Activated CD4-positive, alpha-beta memory T cell treated with anti-CD3 and anti-CD28 coated beads for 36 hours (primary cell): Measurements from ENCODE around the gene SPTBN5. TPM values are rescaled to one million over a fixed set of nuclear protein-coding genes. Genes with fewer than 3 reads are reported as not detected.

ENCODE experiments used
- CTCF ChIA-PET: fragments of 350-600 bp; sonication (Branson Sonifier 250); formaldehyde crosslinking; loops from one replicate; lab custom pipeline; 2021; ENCODE audit warnings: antibody characterized with exemption, inconsistent platforms; lab: Charles Lee
- POLR2A ChIA-PET: fragments of 350-600 bp; sonication (Branson Sonifier 250); formaldehyde crosslinking; loops from one replicate; lab custom pipeline; 2021; ENCODE audit warnings: antibody characterized with exemption; lab: Charles Lee
- DNase-seq: peaks from one replicate; pipeline ENCODE4 v3.0.0-alpha.2; 2020
- H3K27ac Mint-ChIP-seq: one replicate; pipeline ENCODE4 v1.8.0; 2021; ENCODE audit warnings: mixed read lengths
- H3K27me3 Mint-ChIP-seq: one replicate; pipeline ENCODE4 v1.8.0; 2021; ENCODE audit warnings: mixed read lengths
- H3K36me3 Mint-ChIP-seq: one replicate; pipeline ENCODE4 v1.8.0; 2021; ENCODE audit warnings: mixed read lengths
- H3K4me1 Mint-ChIP-seq: one replicate; pipeline ENCODE4 v1.8.0; 2021; ENCODE audit warnings: low read depth, mixed read lengths
- H3K4me3 Mint-ChIP-seq: one replicate; pipeline ENCODE4 v1.8.0; 2021; ENCODE audit warnings: mild to moderate bottlenecking, mixed read lengths
- H3K9me3 Mint-ChIP-seq: one replicate; pipeline ENCODE4 v1.8.0; 2021; ENCODE audit warnings: mixed read lengths
- intact Hi-C: fragments of 100-400 bp; cut with micrococcal nuclease; formaldehyde crosslinking; loops from one replicate; pipeline ENCODE4 v1.15.1; 2023
- total RNA-seq, 2 experiments: library from RNA; stranded (reverse); gene quantifications; one replicate each; pipeline ENCODE4 v1.2.3, GENCODE V29; 2021

The SPTBN5 gene
- total RNA-seq, 2 experiments from 2014 or later: 0.88 to 1.6 TPM

- DNase-seq: peak; percentile 87
- Mint-ChIP-seq H3K4me1 (peaks cover 71% of the 10 kb centered on the region), H3K27ac (peak overlapping the region; percentile 98), H3K4me3 (peak overlapping the region; percentile 46), H3K36me3 (peaks cover 16% of the 10 kb centered on the region), H3K9me3 (no peaks in the 10 kb centered on the region), H3K27me3 (no peaks in the 10 kb centered on the region)
- ChIA-PET CTCF (interaction anchor here (3.0 to 4.3 kb wide), 2 partner anchors 37 to 161 kb away, joined by 29 to 38 read pairs; partner anchors contain the start of genes EHD4 and MAPKBP1), POLR2A (interaction anchor here (1.0 to 6.2 kb wide), 3 partner anchors 37 to 173 kb away, joined by 3 to 131 read pairs (median 4); partner anchors contain the start of gene EHD4)
- intact Hi-C loops: loop anchor here (1.0 to 10.0 kb wide), 2 partner anchors 245 to 340 kb away; partner anchors contain the start of genes GANC and TMEM87A
Measured at GRCh38 chr15:41934843-41935242, 41.0 kb upstream of the SPTBN5 start.

- intact Hi-C loops: loop anchor here (10.0 kb wide), 1 partner anchor 341 kb away; the partner anchor contains the start of genes GANC and TMEM87A
- H3K9me3 Mint-ChIP-seq: no peaks in the 10 kb centered on the region
- CTCF ChIA-PET: interaction anchor here (1.1 kb wide), 1 partner anchor 160 kb away, joined by 3 read pairs; the partner anchor contains the start of gene MAPKBP1
- H3K4me1 Mint-ChIP-seq: peaks cover 78% of the 10 kb centered on the region
- H3K4me3 Mint-ChIP-seq: no peak overlapping the region
- H3K27ac Mint-ChIP-seq: peak overlapping the region; percentile 98
- peaks cover 16% of the 10 kb centered on the region for H3K36me3 Mint-ChIP-seq
- POLR2A ChIA-PET: interaction anchor here (6.2 kb wide), 1 partner anchor 38 kb away, joined by 131 read pairs; the partner anchor contains the start of gene EHD4
- H3K27me3 Mint-ChIP-seq: no peaks in the 10 kb centered on the region
- peak; percentile 45 for DNase-seq
Measured at GRCh38 chr15:41933771-41934170, 39.9 kb upstream of the SPTBN5 start.

- CTCF ChIA-PET: interaction anchor here (0.9 to 1.1 kb wide), 2 partner anchors 37 to 159 kb away, joined by 3 to 4 read pairs; partner anchors contain the start of gene MAPKBP1
- Mint-ChIP-seq H3K27ac (peak overlapping the region; percentile 98), H3K9me3 (no peaks in the 10 kb centered on the region), H3K27me3 (no peaks in the 10 kb centered on the region), H3K36me3 (peaks cover 14% of the 10 kb centered on the region), H3K4me3 (no peak overlapping the region), H3K4me1 (peaks cover 75% of the 10 kb centered on the region)
- intact Hi-C loops: loop anchor here (10.0 kb wide), 1 partner anchor 341 kb away; the partner anchor contains the start of genes GANC and TMEM87A
- DNase-seq: no peak
- POLR2A ChIA-PET: interaction anchor here (6.2 kb wide), 1 partner anchor 38 kb away, joined by 131 read pairs; the partner anchor contains the start of gene EHD4
Measured at GRCh38 chr15:41933326-41933725, 39.5 kb upstream of the SPTBN5 start.

GRCh38 chr15:41932511-41933289, 38.8 kb upstream of the SPTBN5 start:
- POLR2A ChIA-PET: interaction anchor here (6.2 kb wide), 1 partner anchor 39 kb away, joined by 131 read pairs; the partner anchor contains the start of gene EHD4
- CTCF ChIA-PET: interaction anchor here (0.9 kb wide), 1 partner anchor 37 kb away, joined by 4 read pairs; no protein-coding TSS in a partner anchor
- Mint-ChIP-seq H3K4me3 (no peak overlapping the region), H3K4me1 (peaks cover 72% of the 10 kb centered on the region), H3K27ac (peak overlapping the region; percentile 98), H3K9me3 (no peaks in the 10 kb centered on the region), H3K27me3 (no peaks in the 10 kb centered on the region), H3K36me3 (peaks cover 13% of the 10 kb centered on the region)
- intact Hi-C loops: loop anchor here (10.0 kb wide), 1 partner anchor 342 kb away; the partner anchor contains the start of genes GANC and TMEM87A
- no peak for DNase-seq

GRCh38 chr15:41932101-41932500, 38.2 kb upstream of the SPTBN5 start:
- ChIA-PET POLR2A (no interaction called here), CTCF (no interaction called here)
- no peak overlapping the region for H3K27ac Mint-ChIP-seq
- peaks cover 13% of the 10 kb centered on the region for H3K36me3 Mint-ChIP-seq
- no peak overlapping the region for H3K4me3 Mint-ChIP-seq
- no peak for DNase-seq
- no peaks in the 10 kb centered on the region for H3K9me3 Mint-ChIP-seq
- intact Hi-C loops: loop anchor here (10.0 kb wide), 1 partner anchor 343 kb away; the partner anchor contains the start of genes GANC and TMEM87A
- no peaks in the 10 kb centered on the region for H3K27me3 Mint-ChIP-seq
- H3K4me1 Mint-ChIP-seq: peaks cover 70% of the 10 kb centered on the region

- Mint-ChIP-seq H3K9me3 (no peaks in the 10 kb centered on the region), H3K27ac (no peak overlapping the region), H3K4me3 (no peak overlapping the region), H3K27me3 (no peaks in the 10 kb centered on the region), H3K4me1 (peaks cover 68% of the 10 kb centered on the region), H3K36me3 (peaks cover 17% of the 10 kb centered on the region)
- CTCF ChIA-PET: interaction anchor here (0.6 kb wide), 1 partner anchor 18 kb away, joined by 3 read pairs; no protein-coding TSS in a partner anchor
- intact Hi-C loops: loop anchor here (10.0 kb wide), 1 partner anchor 344 kb away; the partner anchor contains the start of genes GANC and TMEM87A
- DNase-seq: no peak
- POLR2A ChIA-PET: no interaction called here
Measured at GRCh38 chr15:41930867-41931222, 37.0 kb upstream of the SPTBN5 start.

- Mint-ChIP-seq H3K36me3 (peaks cover 14% of the 10 kb centered on the region), H3K4me1 (peaks cover 63% of the 10 kb centered on the region), H3K27me3 (no peaks in the 10 kb centered on the region), H3K9me3 (no peaks in the 10 kb centered on the region), H3K4me3 (no peak overlapping the region), H3K27ac (no peak overlapping the region)
- ChIA-PET POLR2A (no interaction called here), CTCF (interaction anchor here (1.1 kb wide), 2 partner anchors 39 to 42 kb away, joined by 3 to 7 read pairs; partner anchors contain the start of gene EHD4)
- DNase-seq: no peak
- intact Hi-C loops: loop anchor here (10.0 kb wide), 1 partner anchor 344 kb away; the partner anchor contains the start of genes GANC and TMEM87A
Measured at GRCh38 chr15:41930221-41930866, 36.5 kb upstream of the SPTBN5 start.

GRCh38 chr15:41928637-41929620, 35.1 kb upstream of the SPTBN5 start:
- Mint-ChIP-seq H3K27me3 (no peaks in the 10 kb centered on the region), H3K36me3 (peaks cover 18% of the 10 kb centered on the region), H3K4me3 (no peak overlapping the region), H3K4me1 (peaks cover 50% of the 10 kb centered on the region), H3K27ac (peak overlapping the region; percentile 33), H3K9me3 (no peaks in the 10 kb centered on the region)
- ChIA-PET POLR2A (no interaction called here), CTCF (interaction anchor here (0.6 to 1.2 kb wide), 4 partner anchors 24 to 41 kb away, joined by 3 to 7 read pairs (median 4); no protein-coding TSS in a partner anchor)
- peak; percentile 21 for DNase-seq
- intact Hi-C loops: no loop called here

- peaks cover 43% of the 10 kb centered on the region for H3K4me1 Mint-ChIP-seq
- CTCF ChIA-PET: interaction anchor here (1.1 to 1.2 kb wide), 2 partner anchors 23 to 33 kb away, joined by 4 read pairs; no protein-coding TSS in a partner anchor
- no peak for DNase-seq
- H3K27ac Mint-ChIP-seq: no peak overlapping the region
- intact Hi-C loops: no loop called here
- H3K9me3 Mint-ChIP-seq: no peaks in the 10 kb centered on the region
- no peak overlapping the region for H3K4me3 Mint-ChIP-seq
- POLR2A ChIA-PET: no interaction called here
- H3K36me3 Mint-ChIP-seq: peaks cover 17% of the 10 kb centered on the region
- H3K27me3 Mint-ChIP-seq: no peaks in the 10 kb centered on the region
Measured at GRCh38 chr15:41928100-41928499, 34.2 kb upstream of the SPTBN5 start.

- DNase-seq: no peak
- peaks cover 39% of the 10 kb centered on the region for H3K4me1 Mint-ChIP-seq
- ChIA-PET POLR2A (no interaction called here), CTCF (interaction anchor here (1.1 to 1.2 kb wide), 2 partner anchors 23 to 33 kb away, joined by 4 read pairs; no protein-coding TSS in a partner anchor)
- H3K27ac Mint-ChIP-seq: no peak overlapping the region
- no peaks in the 10 kb centered on the region for H3K27me3 Mint-ChIP-seq
- intact Hi-C loops: no loop called here
- no peak overlapping the region for H3K4me3 Mint-ChIP-seq
- H3K9me3 Mint-ChIP-seq: no peaks in the 10 kb centered on the region
- peaks cover 17% of the 10 kb centered on the region for H3K36me3 Mint-ChIP-seq
Measured at GRCh38 chr15:41927536-41927935, 33.7 kb upstream of the SPTBN5 start.
